Ascending aorta (tissue), 2 donors: Measurements from ENCODE around the gene DDR2. TPM values are rescaled to one million over a fixed set of nuclear protein-coding genes. Genes with fewer than 3 reads are reported as not detected.
"Not testable (repeated sequence)": the region's sequence is repeated elsewhere in the genome, so short reads cannot be mapped to it uniquely, and the experiment has no call there.

Source experiments
- DNase-seq, 2 donors: peaks; one replicate each; pipeline ENCODE4 v3.0.0-alpha.2; 2019; ENCODE audit warnings: low spot score in 2 of 2
- H3K27ac ChIP-seq, 2 donors: fragments of 200-600 bp; sonication (generic); one replicate each; pipeline ENCODE4 v1.5.1; 2016 to 2017; ENCODE audit warnings: mild to moderate bottlenecking in 1 of 2
- H3K27me3 ChIP-seq: fragments of 200-600 bp; sonication (generic); one replicate; pipeline ENCODE4 v1.5.1; 2017
- H3K36me3 ChIP-seq, 2 donors: fragments of 200-600 bp; sonication (generic); one replicate each; pipeline ENCODE4 v1.5.1; 2016
- H3K4me1 ChIP-seq, 2 donors: fragments of 200-600 bp; sonication (generic); one replicate each; pipeline ENCODE4 v1.5.1; 2016 to 2017; ENCODE audit warnings: mild to moderate bottlenecking in 1 of 2
- H3K4me3 ChIP-seq, 2 donors: fragments of 200-600 bp; sonication (generic); one replicate each; pipeline ENCODE4 v1.5.1; 2016 to 2017; ENCODE audit warnings: mild to moderate bottlenecking in 1 of 2
- H3K9me3 ChIP-seq, 2 donors: fragments of 200-600 bp; sonication (generic); one replicate each; pipeline ENCODE4 v1.5.1; 2016
- CTCF ChIP-seq, 3 experiments: fragments of 200-600 bp in 2 of 3; fragments of 450-650 bp in 1 of 3; sonication (generic) in 2 of 3; IDR thresholded peaks; one replicate each; pipeline ENCODE4 v1.5.1; 2016 to 2019; ENCODE audit warnings: antibody characterized with exemption in 3 of 3, mild to moderate bottlenecking in 1 of 3, moderate library complexity in 1 of 3
- intact Hi-C: fragments of 100-400 bp; cut with DNase I; formaldehyde crosslinking; loops from one replicate; pipeline ENCODE4 v1.15.1; 2023
- total RNA-seq: library from RNA; depleted of rRNA; stranded (reverse); fragments of >200 nt; gene quantifications from one replicate; pipeline ENCODE4 v1.1.0, GENCODE V29; 2016

DDR2 gene
- total RNA-seq, 1 donor from 2014 or later: 77.9 TPM

DNA sequence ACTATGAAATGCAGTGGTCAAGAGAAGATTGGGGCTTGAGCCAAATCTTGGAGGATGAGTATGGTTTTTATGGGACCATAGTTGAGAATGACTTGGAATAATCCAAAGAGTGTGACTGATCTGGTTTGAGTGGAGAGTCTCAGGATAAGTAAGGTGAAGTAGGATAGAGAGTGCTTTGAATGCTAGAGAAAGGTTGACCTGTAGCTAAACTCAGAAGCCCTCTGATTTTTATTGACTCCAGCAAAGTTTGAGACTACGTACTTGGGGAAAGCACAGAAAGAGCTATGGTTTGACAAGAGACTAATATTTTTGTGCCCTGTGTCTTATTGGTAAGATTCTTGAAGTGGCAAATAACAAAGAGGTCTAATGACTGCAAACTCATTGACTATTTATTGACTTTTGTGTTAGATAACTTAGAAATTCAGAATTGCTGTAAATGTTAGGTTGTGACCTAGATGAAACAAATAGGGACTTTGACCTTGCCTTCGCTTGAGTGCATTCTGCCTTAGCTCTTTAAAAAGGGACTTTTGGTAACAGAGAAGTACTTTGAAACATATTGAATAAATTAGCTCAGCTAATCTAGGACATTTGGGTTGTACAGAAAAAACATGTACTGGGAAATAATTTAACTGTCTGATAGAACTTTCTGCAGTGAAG, 35.6 kb upstream of the DDR2 start:
- Histone ChIP-seq H3K27ac (no peak overlapping the region), H3K36me3 (peaks cover 34 to 82% of the 10 kb centered on the region in 2 donors), H3K4me1 (no peaks in the 10 kb centered on the region), H3K4me3 (no peak overlapping the region), H3K27me3 (no peaks in the 10 kb centered on the region), H3K9me3 (no peaks in the 10 kb centered on the region)
- no peak for TF ChIP-seq CTCF (IDR thresholded peaks at IDR 0.05)
- DNase-seq: no peak
- intact Hi-C loops: no loop called here

DNA sequence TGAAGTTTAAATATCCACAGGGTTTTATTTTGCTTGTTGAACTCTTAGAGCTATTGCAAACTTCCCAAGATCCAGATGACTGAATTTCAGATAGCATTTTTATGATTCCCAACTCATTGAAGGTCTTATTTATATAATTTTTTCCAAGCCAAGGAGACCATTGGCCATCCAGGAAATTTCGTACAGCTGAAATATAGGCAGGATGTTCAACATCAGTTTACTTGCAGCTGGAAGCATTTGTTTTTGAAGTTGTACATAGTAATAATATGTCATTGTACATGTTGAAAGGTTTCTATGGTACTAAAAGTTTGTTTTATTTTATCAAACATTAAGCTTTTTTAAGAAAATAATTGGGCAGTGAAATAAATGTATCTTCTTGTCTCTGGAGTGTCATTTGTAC, 32.8 kb upstream of the DDR2 start:
- H3K36me3 ChIP-seq: peaks cover 39 to 79% of the 10 kb centered on the region in 2 donors
- TF ChIP-seq CTCF (IDR thresholded peaks at IDR 0.05): no peak
- DNase-seq: no peak
- no peak overlapping the region for H3K27ac ChIP-seq
- H3K4me3 ChIP-seq: no peak overlapping the region
- H3K27me3 ChIP-seq: no peaks in the 10 kb centered on the region
- no peaks in the 10 kb centered on the region for H3K9me3 ChIP-seq
- H3K4me1 ChIP-seq: no peaks in the 10 kb centered on the region
- intact Hi-C loops: no loop called here

DNA sequence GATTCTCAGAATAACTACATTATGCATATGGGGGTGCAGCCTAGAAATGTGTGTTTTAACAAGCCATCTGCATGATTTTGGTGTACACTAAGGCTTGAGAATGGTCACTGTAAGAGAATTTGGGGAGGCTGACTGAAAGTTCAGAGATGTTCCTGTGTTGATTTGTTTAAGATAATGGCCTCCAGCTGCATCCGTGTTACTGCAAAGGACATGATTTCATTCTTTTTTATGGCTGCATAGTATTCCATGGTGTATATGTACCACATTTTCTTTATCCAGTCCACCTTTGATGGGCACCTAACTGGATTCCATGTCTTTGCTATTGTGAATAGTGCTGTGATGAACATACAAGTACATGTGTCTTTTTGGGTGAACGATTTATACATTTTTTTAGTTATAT, 29.1 kb upstream of the DDR2 start:
- intact Hi-C loops: not testable (repeated sequence)

GRCh38 chr1:162605225-162605927, 26.9 kb upstream of the DDR2 start:
- H3K27ac ChIP-seq: no peak overlapping the region
- TF ChIP-seq CTCF (IDR thresholded peaks at IDR 0.05): no peak
- H3K9me3 ChIP-seq: no peaks in the 10 kb centered on the region
- no peak for DNase-seq
- H3K36me3 ChIP-seq: peaks cover 12 to 27% of the 10 kb centered on the region in 2 donors
- no peaks in the 10 kb centered on the region for H3K4me1 ChIP-seq
- no peak overlapping the region for H3K4me3 ChIP-seq
- intact Hi-C loops: no loop called here
- no peaks in the 10 kb centered on the region for H3K27me3 ChIP-seq

More for the DNA sequence above, 29.1 kb upstream of the DDR2 start:
- not testable (repeated sequence) for H3K27me3 ChIP-seq, DNase-seq, H3K27ac ChIP-seq, H3K4me1 ChIP-seq, H3K4me3 ChIP-seq, H3K9me3 ChIP-seq
- H3K36me3 ChIP-seq: peaks cover 23 to 49% of the 10 kb centered on the region in 2 donors

DNA sequence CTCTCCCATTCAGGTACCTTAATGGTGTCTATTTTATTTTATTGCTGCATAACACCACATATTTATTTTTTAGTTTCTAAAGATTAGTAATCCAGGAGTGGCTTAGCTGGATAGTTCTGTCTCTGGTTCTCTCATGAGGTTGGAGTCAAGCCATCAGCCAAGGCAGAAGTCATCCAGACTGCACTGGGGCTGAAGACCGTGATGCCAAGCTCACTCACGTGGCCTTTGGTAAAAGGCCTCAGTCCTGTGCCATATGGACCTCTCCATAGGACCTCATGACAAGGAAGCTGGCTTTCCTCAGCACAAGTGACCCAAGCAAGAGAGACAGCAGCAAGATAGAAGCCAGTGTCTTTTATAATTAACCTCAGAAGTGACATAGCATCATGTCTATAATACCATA, 23.0 kb upstream of the DDR2 start:
- intact Hi-C loops: no loop called here
- no peak overlapping the region for H3K4me3 ChIP-seq

More for the DNA sequence above, 23.0 kb upstream of the DDR2 start:
- no peaks in the 10 kb centered on the region for H3K36me3 ChIP-seq
- H3K9me3 ChIP-seq: no peaks in the 10 kb centered on the region
- DNase-seq: no peak
- no peak overlapping the region for H3K27ac ChIP-seq
- H3K27me3 ChIP-seq: no peaks in the 10 kb centered on the region
- no peak for TF ChIP-seq CTCF (IDR thresholded peaks at IDR 0.05)
- H3K4me1 ChIP-seq: peaks cover 3 to 12% of the 10 kb centered on the region in 2 donors
